Measurements from ENCODE around the gene FBXL3.

- no peak for TF ChIP-seq POLR2A (IDR thresholded peaks at IDR 0.05; ENCODE audit: low read length)
- no peak for TF ChIP-seq GATA1 (IDR thresholded peaks at IDR 0.05; ENCODE audit: low read depth, low read length)
These were observed 13.0 kb downstream of the FBXL3 start for GRCh38 chr13:77013853-77014542.
